Subcutaneous abdominal adipose tissue (tissue), 5 donors: ENCODE results near the gene TMEM270.
"Not testable (repeated sequence)": the region's sequence is repeated elsewhere in the genome, so short reads cannot be mapped to it uniquely, and the experiment has no call there.

Experiments used
- H3K27ac ChIP-seq: one replicate; pipeline ENCODE4 v1.7.0; 2013; ENCODE audit warnings: low read depth, mild to moderate bottlenecking, inconsistent platforms, low read length, moderate library complexity
- H3K27me3 ChIP-seq, 5 donors: one replicate each; pipeline ENCODE4 v1.7.0; 2013; ENCODE audit warnings: low read length in 5 of 5, inconsistent platforms in 1 of 5; ENCODE audit not compliant: control insufficient read depth in 5 of 5, insufficient read depth in 4 of 5
- H3K36me3 ChIP-seq, 5 donors: one replicate each; pipeline ENCODE4 v1.7.0; 2013; ENCODE audit warnings: low read length in 5 of 5; ENCODE audit not compliant: control insufficient read depth in 5 of 5, insufficient read depth in 5 of 5
- H3K4me1 ChIP-seq, 5 donors: one replicate each; pipeline ENCODE4 v1.7.0; 2013; ENCODE audit warnings: low read length in 5 of 5, mild to moderate bottlenecking in 3 of 5, moderate library complexity in 1 of 5; ENCODE audit not compliant: control insufficient read depth in 5 of 5, insufficient read depth in 5 of 5
- H3K4me3 ChIP-seq, 5 donors: one replicate each; pipeline ENCODE4 v1.7.0; 2013; ENCODE audit warnings: low read length in 5 of 5, low read depth in 1 of 5
- H3K9ac ChIP-seq, 5 donors: one replicate each; pipeline ENCODE4 v1.7.0; 2013; ENCODE audit warnings: low read length in 5 of 5, mild to moderate bottlenecking in 4 of 5, moderate library complexity in 3 of 5
- H3K9me3 ChIP-seq, 5 donors: one replicate each; pipeline ENCODE4 v1.7.0; 2013; ENCODE audit warnings: low read length in 5 of 5; ENCODE audit not compliant: control insufficient read depth in 5 of 5
- donor health status: healthy.
- donor health status: healthy.
- donor health status: healthy.
- donor health status: healthy.
- donor health status: healthy.

Gene TMEM270

GRCh38 chr7:73841689-73842066 lies 19.3 kb upstream of the TMEM270 start:
- Histone ChIP-seq H3K36me3 (no peaks in the 10 kb centered on the region), H3K4me1 (peaks cover 0 to 35% (median 23%) of the 10 kb centered on the region in 5 donors), H3K9me3 (no peaks in the 10 kb centered on the region), H3K9ac (peak overlapping the region in 4 of 5 donors; percentile 40 to 79 (median 70)), H3K27me3 (peaks cover 0 to 4% (median 0%) of the 10 kb centered on the region in 5 donors), H3K27ac (peak overlapping the region; percentile 41), H3K4me3 (peak overlapping the region; percentile 61 to 80 (median 71))

DNA sequence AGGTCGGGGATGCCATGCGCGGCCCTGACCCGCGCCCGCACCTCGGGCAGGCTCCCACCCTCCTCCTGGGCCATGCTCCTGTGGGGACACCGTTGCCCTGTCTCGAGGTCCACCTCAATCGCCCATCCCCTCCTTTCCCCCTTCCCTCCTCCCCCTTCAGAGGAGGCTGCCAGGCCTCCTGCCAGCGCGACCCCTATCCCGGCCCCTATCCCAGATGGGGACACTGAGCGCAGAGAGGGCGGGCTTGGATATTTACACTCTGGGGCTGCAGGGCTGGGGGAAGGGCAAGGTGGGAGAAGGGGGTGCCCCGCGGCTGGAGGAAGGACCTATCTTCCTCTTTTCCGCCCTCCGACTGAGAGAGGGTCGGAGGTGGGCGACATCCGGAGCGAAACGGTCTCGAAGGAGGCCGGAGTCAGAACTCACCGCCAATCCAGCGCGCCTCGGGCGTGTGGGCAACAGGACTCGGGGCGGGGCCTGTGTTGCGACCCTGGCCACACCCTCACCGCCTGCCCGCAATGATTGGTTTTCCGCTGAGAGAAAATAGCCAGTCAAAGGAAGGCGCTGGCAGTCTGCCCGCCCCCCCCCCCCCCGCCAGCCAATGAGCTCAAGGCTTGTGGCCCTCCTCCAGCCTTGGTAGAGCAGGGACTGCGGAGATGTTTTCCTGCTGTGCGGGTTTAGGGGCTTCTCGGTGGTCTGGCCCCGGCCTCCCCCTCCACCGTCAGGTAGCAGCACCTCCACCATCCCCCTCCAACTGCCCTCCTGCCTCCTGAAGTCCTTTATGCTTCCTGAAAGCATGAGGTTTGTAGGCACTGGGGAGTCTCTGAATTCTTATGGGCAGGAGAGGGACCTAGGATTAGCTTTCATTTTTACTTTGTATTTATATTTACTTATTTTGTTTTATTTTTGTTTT lies 18.6 kb upstream of the TMEM270 start, which contains the start of gene METTL27:
TSS of gene METTL27 (minus strand) at position 450 of the 910 bp plus-strand sequence. CDS start at position 74, 376 bp downstream.
- Histone ChIP-seq H3K4me3 (peak within 1 kb of the TSS; percentile 61 to 80 (median 76)), H3K9me3 (no peaks in the 10 kb centered on the region), H3K27ac (peak within 1 kb of the TSS; percentile 41), H3K36me3 (no peaks in the 10 kb centered on the region), H3K9ac (peak within 1 kb of the TSS in 4 of 5 donors; percentile 55 to 81 (median 70)), H3K27me3 (peaks cover 0 to 4% (median 0%) of the 10 kb centered on the region in 5 donors), H3K4me1 (peaks cover 0 to 35% (median 23%) of the 10 kb centered on the region in 5 donors)

DNA sequence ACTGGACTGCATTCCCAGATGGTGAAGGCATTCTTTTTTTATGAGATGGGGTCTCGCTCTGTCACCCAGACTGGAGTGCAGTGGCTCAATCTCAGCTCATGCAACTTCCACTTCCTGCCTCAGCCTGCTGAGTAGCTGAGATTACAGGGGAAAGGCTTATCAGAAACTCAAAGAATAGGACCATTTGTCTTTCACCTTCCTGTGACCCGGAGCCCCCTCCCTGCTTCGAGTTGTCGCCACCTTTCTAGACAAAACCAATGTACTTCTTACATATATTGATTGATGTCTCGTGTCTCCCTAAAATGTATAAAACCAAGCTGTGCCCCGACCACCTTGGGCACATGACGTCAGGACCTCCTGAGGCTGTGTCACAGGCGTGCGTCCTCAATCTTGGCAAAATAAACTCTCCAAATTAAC lies 16.8 kb upstream of the TMEM270 start:
- Histone ChIP-seq H3K4me3 (no peak overlapping the region), H3K27me3 (no peaks in the 10 kb centered on the region), H3K36me3 (no peaks in the 10 kb centered on the region), H3K4me1 (peaks cover 2 to 35% (median 24%) of the 10 kb centered on the region in 5 donors), H3K27ac (no peak overlapping the region), H3K9me3 (no peaks in the 10 kb centered on the region), H3K9ac (no peak overlapping the region)

- H3K27ac ChIP-seq = no peak overlapping the region
Measured at GRCh38 chr7:73844848-73845460, 16.0 kb upstream of the TMEM270 start.

DNA sequence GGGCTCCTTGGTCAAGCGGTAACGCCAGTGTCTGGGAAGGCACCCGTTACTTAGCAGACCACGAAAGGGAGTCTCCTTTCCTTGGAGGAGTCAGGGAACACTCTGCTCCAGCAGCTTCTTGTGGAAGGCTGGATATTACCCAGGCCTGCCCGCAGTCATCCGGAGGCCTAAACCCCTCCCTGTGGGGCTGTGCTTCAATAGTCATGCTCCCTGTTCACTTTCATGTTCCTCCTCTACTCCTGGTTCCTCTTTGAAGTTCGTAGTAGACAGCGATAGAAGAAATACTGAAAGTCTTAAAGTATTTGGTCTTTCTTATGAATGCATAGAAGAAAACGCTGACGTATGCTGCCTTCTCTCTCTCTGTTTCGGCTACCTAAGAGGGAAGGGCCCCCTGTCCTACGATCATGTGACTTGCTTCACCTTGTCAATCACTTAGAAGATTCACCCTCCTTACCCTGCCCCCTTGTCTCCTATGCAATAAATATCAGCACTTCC lies 15.2 kb upstream of the TMEM270 start:
- not testable (repeated sequence) for H3K27me3 ChIP-seq, H3K27ac ChIP-seq, H3K9ac ChIP-seq, H3K9me3 ChIP-seq, H3K36me3 ChIP-seq, H3K4me3 ChIP-seq
- H3K4me1 ChIP-seq = peaks cover 2 to 35% (median 28%) of the 10 kb centered on the region in 5 donors

More at GRCh38 chr7:73844848-73845460, 16.0 kb upstream of the TMEM270 start:
- Histone ChIP-seq H3K4me3 (no peak overlapping the region), H3K9ac (no peak overlapping the region), H3K27me3 (no peaks in the 10 kb centered on the region), H3K9me3 (no peaks in the 10 kb centered on the region), H3K4me1 (peaks cover 2 to 35% (median 27%) of the 10 kb centered on the region in 5 donors), H3K36me3 (no peaks in the 10 kb centered on the region)

GRCh38 chr7:73847941-73848723 lies 12.8 kb upstream of the TMEM270 start:
- no peaks in the 10 kb centered on the region for H3K36me3 ChIP-seq
- H3K27ac ChIP-seq = no peak overlapping the region
- H3K9ac ChIP-seq = no peak overlapping the region
- no peaks in the 10 kb centered on the region for H3K9me3 ChIP-seq
- H3K4me3 ChIP-seq = no peak overlapping the region
- peaks cover 0 to 19% (median 14%) of the 10 kb centered on the region in 5 donors for H3K4me1 ChIP-seq
- peaks cover 0 to 5% (median 0%) of the 10 kb centered on the region in 5 donors for H3K27me3 ChIP-seq

DNA sequence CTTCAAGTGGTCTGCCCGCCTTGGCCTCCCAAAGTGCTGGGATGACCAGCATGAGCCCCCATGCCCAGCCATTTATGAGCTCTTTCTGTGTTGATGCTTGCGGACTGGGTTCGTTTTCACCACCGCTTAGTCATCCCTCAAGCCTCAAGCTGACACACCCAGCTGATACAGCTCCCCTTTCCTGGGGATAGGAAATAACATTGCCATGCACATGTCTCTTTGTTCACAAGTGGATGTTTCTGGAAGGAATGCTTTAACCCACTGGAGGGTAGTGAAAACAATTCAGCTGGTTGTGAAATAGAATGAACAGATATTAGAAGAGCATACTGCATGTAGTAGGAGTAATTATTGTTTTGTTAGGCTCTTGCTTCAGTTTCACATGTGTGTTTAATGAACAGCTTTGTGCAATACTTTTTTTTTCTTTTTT lies 10.2 kb upstream of the TMEM270 start:
- peak overlapping the region; percentile 57 for H3K27ac ChIP-seq
- no peak overlapping the region for H3K9ac ChIP-seq
- no peaks in the 10 kb centered on the region for H3K36me3 ChIP-seq
- peaks cover 2 to 13% (median 6%) of the 10 kb centered on the region in 5 donors for H3K4me1 ChIP-seq
- H3K9me3 ChIP-seq = no peaks in the 10 kb centered on the region
- H3K27me3 ChIP-seq = peaks cover 0 to 7% (median 0%) of the 10 kb centered on the region in 5 donors
- H3K4me3 ChIP-seq = no peak overlapping the region

DNA sequence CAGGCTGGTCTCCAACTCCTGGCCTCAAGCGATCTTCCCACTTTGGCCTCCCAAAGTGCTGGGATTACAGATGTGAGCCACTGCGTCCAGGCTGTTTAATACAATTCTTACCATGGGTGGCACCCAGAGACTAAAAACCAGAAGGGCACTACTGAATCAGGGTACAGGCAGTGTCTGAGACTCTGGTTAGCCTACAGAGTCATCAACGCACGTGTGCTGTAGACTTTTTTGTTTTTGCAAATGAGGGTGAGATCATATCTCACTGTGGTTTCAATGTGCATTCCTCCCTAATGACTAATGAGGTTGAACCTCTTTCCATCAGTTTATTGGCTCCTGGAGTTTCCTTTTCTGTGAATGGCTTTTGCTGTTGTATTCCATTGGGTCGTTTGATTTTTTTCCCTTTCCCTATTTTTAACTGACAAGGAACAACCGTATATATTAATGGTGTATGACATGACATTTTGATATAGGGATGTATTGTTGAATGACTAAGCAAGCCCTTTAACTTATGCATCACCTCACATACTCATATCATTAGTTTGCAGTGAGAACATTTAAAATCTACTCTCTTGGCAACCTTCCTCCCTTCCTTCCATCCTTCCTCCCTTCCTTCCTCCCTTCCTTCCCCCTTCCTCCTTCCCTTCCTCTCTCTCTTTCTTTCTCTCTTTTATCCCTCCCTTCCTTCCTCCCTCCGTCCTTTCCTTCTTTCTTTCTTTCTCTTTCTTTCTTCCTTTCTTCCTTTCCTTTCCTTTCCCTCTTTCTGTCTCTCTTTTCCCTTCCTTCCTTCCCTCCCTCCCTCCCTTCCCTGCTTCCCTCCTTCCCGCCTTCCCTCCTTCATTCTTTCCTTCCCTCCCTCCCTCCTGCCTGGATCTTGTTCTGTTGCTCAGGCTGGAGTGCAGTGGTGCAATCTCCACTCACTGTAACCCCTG lies 9.3 kb upstream of the TMEM270 start:
- Histone ChIP-seq H3K9ac (no peak overlapping the region), H3K36me3 (no peaks in the 10 kb centered on the region), H3K27ac (peak overlapping the region; percentile 57), H3K27me3 (peaks cover 0 to 7% (median 0%) of the 10 kb centered on the region in 5 donors), H3K4me1 (peaks cover 2 to 14% (median 8%) of the 10 kb centered on the region in 5 donors), H3K9me3 (no peaks in the 10 kb centered on the region), H3K4me3 (no peak overlapping the region)

GRCh38 chr7:73852500-73852899 lies 8.5 kb upstream of the TMEM270 start:
- H3K4me3 ChIP-seq = no peak overlapping the region
- no peak overlapping the region for H3K9ac ChIP-seq
- H3K27ac ChIP-seq = peak overlapping the region; percentile 39
- no peaks in the 10 kb centered on the region for H3K36me3 ChIP-seq
- H3K4me1 ChIP-seq = peaks cover 2 to 14% (median 8%) of the 10 kb centered on the region in 5 donors
- H3K9me3 ChIP-seq = no peaks in the 10 kb centered on the region
- H3K27me3 ChIP-seq = peaks cover 0 to 7% (median 0%) of the 10 kb centered on the region in 5 donors
